Myocyte (in vitro differentiated cells): ENCODE measurements around the gene RIPOR2. TPM values are rescaled to one million over a fixed set of nuclear protein-coding genes. Genes with fewer than 3 reads are reported as not detected.
"Not testable (repeated sequence)": the region's sequence is repeated elsewhere in the genome, so short reads cannot be mapped to it uniquely, and the experiment has no call there.

Experiments
- DNase-seq: peaks from one replicate; pipeline ENCODE4 v3.0.0-alpha.2; 2012; ENCODE audit warnings: low read depth
- total RNA-seq: library from RNA; depleted of rRNA; stranded (reverse); fragments of >200 nt; gene quantifications from 2 replicates; pipeline ENCODE4 v1.2.3, GENCODE V29; 2014

Gene RIPOR2
- total RNA-seq, 1 donor from 2014 or later, result 28.6 TPM

- not testable (repeated sequence) for DNase-seq
Observed at GRCh38 chr6:24877747-24878146, 58.0 kb downstream of the RIPOR2 start.

GRCh38 chr6:24876499-24877465 lies 59.0 kb downstream of the RIPOR2 start:
- no peak for DNase-seq

- DNase-seq, result no peak
Observed at GRCh38 chr6:24875534-24875901, 60.2 kb downstream of the RIPOR2 start.

GRCh38 chr6:24874776-24875533 lies 60.8 kb downstream of the RIPOR2 start:
- no peak for DNase-seq

- no peak for DNase-seq
Observed at GRCh38 chr6:24874128-24874527, 61.6 kb downstream of the RIPOR2 start.

- DNase-seq, result no peak
Observed at GRCh38 chr6:24872779-24873178, 63.0 kb downstream of the RIPOR2 start.

GRCh38 chr6:24868765-24869164 lies 67.0 kb downstream of the RIPOR2 start:
- no peak for DNase-seq

GRCh38 chr6:24867104-24867703 lies 68.6 kb downstream of the RIPOR2 start:
- no peak for DNase-seq

- no peak for DNase-seq
Observed at GRCh38 chr6:24865161-24865560, 70.6 kb downstream of the RIPOR2 start.

- peak; percentile 82 for DNase-seq
Observed at GRCh38 chr6:24864343-24864742, 71.4 kb downstream of the RIPOR2 start.

- no peak for DNase-seq
Observed at GRCh38 chr6:24861934-24862333, 73.8 kb downstream of the RIPOR2 start.

- no peak for DNase-seq
Observed at GRCh38 chr6:24859608-24860200, 76.1 kb downstream of the RIPOR2 start.

GRCh38 chr6:24859132-24859531 lies 76.6 kb downstream of the RIPOR2 start:
- DNase-seq, result no peak

- no peak for DNase-seq
Observed at GRCh38 chr6:24858177-24858653, 77.5 kb downstream of the RIPOR2 start.

GRCh38 chr6:24856901-24857670 lies 78.7 kb downstream of the RIPOR2 start:
- DNase-seq, result no peak

GRCh38 chr6:24856246-24856599 lies 79.5 kb downstream of the RIPOR2 start:
- no peak for DNase-seq

GRCh38 chr6:24855395-24856245 lies 80.1 kb downstream of the RIPOR2 start:
- DNase-seq, result peak; percentile 93

- DNase-seq, result peak; percentile 55
Observed at GRCh38 chr6:24854077-24854666, 81.6 kb downstream of the RIPOR2 start.

- DNase-seq, result no peak
Observed at GRCh38 chr6:24851086-24851485, 84.7 kb downstream of the RIPOR2 start.
